ENCODE measurements around the gene AMBP. TPM values are rescaled to one million over a fixed set of nuclear protein-coding genes. Genes with fewer than 3 reads are reported as not detected.

Gene AMBP
- total and polyA plus RNA-seq, 2 of the 13 experiments (the other 11 are each of a cell fraction or from before 2014, with no cell fraction given): 1,510 to 2,580 TPM

DNA sequence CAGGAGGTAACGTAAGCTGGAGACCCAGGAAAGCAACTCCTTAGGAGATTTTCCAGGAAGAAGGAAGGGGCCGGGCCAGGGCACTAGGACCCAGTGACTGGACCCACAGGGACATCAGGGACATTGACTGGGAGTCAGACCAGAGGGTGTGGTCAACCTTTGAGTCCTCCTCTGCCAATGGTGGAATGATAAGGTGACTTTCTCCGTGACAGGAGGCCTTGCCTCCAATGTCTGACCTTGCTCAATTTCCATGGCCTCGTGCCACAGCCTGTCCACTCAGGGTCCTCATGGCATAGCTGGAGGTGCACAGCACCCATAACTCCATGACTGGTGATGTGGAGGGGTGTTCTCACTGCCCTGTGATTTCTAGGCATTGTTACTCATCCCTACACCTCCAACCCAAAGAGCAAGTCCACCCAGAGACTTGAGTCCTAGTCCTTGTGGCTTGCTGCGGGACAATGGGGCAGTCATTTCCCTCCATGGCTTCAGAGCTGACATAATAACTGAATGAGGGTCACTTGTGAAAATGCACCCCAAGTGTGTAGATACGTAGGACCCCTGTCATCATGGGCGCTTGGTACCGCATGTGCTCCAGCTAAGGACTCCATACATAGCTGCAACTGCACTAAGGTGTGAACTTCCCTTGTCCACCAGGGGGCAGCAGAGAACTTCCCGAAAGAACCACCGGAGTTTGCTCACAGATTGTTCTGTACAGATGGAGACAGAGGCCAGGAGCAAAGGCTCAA, 4.1 kb upstream of the AMBP start (continued):
- TF ChIP-seq, protein P1, sequence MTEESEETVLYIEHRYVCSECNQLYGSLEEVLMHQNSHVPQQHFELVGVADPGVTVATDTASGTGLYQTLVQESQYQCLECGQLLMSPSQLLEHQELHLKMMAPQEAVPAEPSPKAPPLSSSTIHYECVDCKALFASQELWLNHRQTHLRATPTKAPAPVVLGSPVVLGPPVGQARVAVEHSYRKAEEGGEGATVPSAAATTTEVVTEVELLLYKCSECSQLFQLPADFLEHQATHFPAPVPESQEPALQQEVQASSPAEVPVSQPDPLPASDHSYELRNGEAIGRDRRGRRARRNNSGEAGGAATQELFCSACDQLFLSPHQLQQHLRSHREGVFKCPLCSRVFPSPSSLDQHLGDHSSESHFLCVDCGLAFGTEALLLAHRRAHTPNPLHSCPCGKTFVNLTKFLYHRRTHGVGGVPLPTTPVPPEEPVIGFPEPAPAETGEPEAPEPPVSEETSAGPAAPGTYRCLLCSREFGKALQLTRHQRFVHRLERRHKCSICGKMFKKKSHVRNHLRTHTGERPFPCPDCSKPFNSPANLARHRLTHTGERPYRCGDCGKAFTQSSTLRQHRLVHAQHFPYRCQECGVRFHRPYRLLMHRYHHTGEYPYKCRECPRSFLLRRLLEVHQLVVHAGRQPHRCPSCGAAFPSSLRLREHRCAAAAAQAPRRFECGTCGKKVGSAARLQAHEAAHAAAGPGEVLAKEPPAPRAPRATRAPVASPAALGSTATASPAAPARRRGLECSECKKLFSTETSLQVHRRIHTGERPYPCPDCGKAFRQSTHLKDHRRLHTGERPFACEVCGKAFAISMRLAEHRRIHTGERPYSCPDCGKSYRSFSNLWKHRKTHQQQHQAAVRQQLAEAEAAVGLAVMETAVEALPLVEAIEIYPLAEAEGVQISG (CRISPR knock-in tag; IDR thresholded peaks at IDR 0.05): peak; percentile 76
- TF ChIP-seq, protein P2, sequence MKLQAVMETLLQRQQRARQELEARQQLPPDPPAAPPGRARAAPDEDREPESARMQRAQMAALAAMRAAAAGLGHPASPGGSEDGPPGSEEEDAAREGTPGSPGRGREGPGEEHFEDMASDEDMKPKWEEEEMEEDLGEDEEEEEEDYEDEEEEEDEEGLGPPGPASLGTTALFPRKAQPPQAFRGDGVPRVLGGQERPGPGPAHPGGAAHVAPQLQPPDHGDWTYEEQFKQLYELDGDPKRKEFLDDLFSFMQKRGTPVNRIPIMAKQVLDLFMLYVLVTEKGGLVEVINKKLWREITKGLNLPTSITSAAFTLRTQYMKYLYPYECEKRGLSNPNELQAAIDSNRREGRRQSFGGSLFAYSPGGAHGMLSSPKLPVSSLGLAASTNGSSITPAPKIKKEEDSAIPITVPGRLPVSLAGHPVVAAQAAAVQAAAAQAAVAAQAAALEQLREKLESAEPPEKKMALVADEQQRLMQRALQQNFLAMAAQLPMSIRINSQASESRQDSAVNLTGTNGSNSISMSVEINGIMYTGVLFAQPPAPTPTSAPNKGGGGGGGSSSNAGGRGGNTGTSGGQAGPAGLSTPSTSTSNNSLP (IDR thresholded peaks at IDR 0.05; ENCODE audit: low read depth, low read length): no peak
- TF ChIP-seq ZNF747 (CRISPR knock-in tag; IDR thresholded peaks at IDR 0.05; ENCODE audit: borderline replicate concordance): no peak
- TF ChIP-seq, protein P3, sequence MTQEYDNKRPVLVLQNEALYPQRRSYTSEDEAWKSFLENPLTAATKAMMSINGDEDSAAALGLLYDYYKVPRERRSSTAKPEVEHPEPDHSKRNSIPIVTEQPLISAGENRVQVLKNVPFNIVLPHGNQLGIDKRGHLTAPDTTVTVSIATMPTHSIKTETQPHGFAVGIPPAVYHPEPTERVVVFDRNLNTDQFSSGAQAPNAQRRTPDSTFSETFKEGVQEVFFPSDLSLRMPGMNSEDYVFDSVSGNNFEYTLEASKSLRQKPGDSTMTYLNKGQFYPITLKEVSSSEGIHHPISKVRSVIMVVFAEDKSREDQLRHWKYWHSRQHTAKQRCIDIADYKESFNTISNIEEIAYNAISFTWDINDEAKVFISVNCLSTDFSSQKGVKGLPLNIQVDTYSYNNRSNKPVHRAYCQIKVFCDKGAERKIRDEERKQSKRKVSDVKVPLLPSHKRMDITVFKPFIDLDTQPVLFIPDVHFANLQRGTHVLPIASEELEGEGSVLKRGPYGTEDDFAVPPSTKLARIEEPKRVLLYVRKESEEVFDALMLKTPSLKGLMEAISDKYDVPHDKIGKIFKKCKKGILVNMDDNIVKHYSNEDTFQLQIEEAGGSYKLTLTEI (CRISPR knock-in tag; conservative IDR thresholded peaks at IDR 0.05): no peak
- TF ChIP-seq SAP130 (CRISPR knock-in tag; IDR thresholded peaks at IDR 0.05; ENCODE audit: low read depth): peak; percentile 85
- TF ChIP-seq KDM3A (CRISPR knock-in tag; IDR thresholded peaks at IDR 0.05; ENCODE audit: low read depth): peak; percentile 68; the same call in 1 of the 2 replicates
- TF ChIP-seq EED (CRISPR knock-in tag; IDR thresholded peaks at IDR 0.05): 0 out of 2 replicates have a peak, but pooled peaks have one; percentile 66
- TF ChIP-seq ZNF253 (CRISPR knock-in tag; IDR thresholded peaks at IDR 0.05; ENCODE audit: borderline replicate concordance): peak; percentile 19; the same call in 1 of the 2 replicates
- TF ChIP-seq, protein P4, sequence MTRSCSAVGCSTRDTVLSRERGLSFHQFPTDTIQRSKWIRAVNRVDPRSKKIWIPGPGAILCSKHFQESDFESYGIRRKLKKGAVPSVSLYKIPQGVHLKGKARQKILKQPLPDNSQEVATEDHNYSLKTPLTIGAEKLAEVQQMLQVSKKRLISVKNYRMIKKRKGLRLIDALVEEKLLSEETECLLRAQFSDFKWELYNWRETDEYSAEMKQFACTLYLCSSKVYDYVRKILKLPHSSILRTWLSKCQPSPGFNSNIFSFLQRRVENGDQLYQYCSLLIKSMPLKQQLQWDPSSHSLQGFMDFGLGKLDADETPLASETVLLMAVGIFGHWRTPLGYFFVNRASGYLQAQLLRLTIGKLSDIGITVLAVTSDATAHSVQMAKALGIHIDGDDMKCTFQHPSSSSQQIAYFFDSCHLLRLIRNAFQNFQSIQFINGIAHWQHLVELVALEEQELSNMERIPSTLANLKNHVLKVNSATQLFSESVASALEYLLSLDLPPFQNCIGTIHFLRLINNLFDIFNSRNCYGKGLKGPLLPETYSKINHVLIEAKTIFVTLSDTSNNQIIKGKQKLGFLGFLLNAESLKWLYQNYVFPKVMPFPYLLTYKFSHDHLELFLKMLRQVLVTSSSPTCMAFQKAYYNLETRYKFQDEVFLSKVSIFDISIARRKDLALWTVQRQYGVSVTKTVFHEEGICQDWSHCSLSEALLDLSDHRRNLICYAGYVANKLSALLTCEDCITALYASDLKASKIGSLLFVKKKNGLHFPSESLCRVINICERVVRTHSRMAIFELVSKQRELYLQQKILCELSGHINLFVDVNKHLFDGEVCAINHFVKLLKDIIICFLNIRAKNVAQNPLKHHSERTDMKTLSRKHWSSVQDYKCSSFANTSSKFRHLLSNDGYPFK (CRISPR knock-in tag; IDR thresholded peaks at IDR 0.05; ENCODE audit: borderline replicate concordance): peak; percentile 82
- no peak for TF ChIP-seq HHEX (CRISPR knock-in tag; IDR thresholded peaks at IDR 0.05)
- TF ChIP-seq NFE2 (CRISPR knock-in tag; IDR thresholded peaks at IDR 0.05): 0 out of 2 replicates have a peak, but pooled peaks have one; percentile 26
- TF ChIP-seq ZNF124 (CRISPR knock-in tag; IDR thresholded peaks at IDR 0.05): no peak
- TF ChIP-seq ZNF264 (CRISPR knock-in tag; IDR thresholded peaks at IDR 0.05): no peak; the same call in 1 of the 2 replicates
- TF ChIP-seq, protein P5, sequence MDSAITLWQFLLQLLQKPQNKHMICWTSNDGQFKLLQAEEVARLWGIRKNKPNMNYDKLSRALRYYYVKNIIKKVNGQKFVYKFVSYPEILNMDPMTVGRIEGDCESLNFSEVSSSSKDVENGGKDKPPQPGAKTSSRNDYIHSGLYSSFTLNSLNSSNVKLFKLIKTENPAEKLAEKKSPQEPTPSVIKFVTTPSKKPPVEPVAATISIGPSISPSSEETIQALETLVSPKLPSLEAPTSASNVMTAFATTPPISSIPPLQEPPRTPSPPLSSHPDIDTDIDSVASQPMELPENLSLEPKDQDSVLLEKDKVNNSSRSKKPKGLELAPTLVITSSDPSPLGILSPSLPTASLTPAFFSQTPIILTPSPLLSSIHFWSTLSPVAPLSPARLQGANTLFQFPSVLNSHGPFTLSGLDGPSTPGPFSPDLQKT (CRISPR knock-in tag; IDR thresholded peaks at IDR 0.05; ENCODE audit: borderline replicate concordance): no peak
- peak; percentile 56; the same call in 1 of the 2 replicates for TF ChIP-seq MTF2 (CRISPR knock-in tag; IDR thresholded peaks at IDR 0.05; ENCODE audit: borderline replicate concordance)
- TF ChIP-seq, protein P6, sequence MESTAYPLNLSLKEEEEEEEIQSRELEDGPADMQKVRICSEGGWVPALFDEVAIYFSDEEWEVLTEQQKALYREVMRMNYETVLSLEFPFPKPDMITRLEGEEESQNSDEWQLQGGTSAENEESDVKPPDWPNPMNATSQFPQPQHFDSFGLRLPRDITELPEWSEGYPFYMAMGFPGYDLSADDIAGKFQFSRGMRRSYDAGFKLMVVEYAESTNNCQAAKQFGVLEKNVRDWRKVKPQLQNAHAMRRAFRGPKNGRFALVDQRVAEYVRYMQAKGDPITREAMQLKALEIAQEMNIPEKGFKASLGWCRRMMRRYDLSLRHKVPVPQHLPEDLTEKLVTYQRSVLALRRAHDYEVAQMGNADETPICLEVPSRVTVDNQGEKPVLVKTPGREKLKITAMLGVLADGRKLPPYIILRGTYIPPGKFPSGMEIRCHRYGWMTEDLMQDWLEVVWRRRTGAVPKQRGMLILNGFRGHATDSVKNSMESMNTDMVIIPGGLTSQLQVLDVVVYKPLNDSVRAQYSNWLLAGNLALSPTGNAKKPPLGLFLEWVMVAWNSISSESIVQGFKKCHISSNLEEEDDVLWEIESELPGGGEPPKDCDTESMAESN (CRISPR knock-in tag; conservative IDR thresholded peaks at IDR 0.05): no peak
